Small intestine (tissue), 7 donors: ENCODE results near the gene BDKRB2. TPM values are rescaled to one million over a fixed set of nuclear protein-coding genes. Genes with fewer than 3 reads are reported as not detected.

Source experiments
- DNase-seq, 2 donors: peaks; one replicate each; pipeline versions ENCODE4 v3.0.0 to v3.0.0-alpha.2; 2013
- FAIRE-seq: peaks from 2 replicates; lab custom pipeline; 2012; peaks lifted over from hg19 to GRCh38; lab: Jason Lieb, UNC
- H3K27ac ChIP-seq, 3 donors: one replicate each; pipeline ENCODE4 v1.5.1; 2013; ENCODE audit warnings: low read length in 2 of 3, mild to moderate bottlenecking in 2 of 3, control low read depth in 1 of 3, inconsistent platforms in 1 of 3, low read depth in 1 of 3, moderate library complexity in 1 of 3
- H3K27me3 ChIP-seq, 3 donors: one replicate each; pipeline ENCODE4 v1.6.1; 2013; ENCODE audit warnings: low read length in 3 of 3, inconsistent platforms in 1 of 3; ENCODE audit not compliant: control insufficient read depth in 3 of 3, insufficient read depth in 3 of 3
- H3K36me3 ChIP-seq, 3 donors: one replicate each; pipeline ENCODE4 v1.6.1; 2013; ENCODE audit warnings: low read length in 3 of 3, inconsistent platforms in 1 of 3, low read depth in 1 of 3, mild to moderate bottlenecking in 1 of 3, moderate library complexity in 1 of 3; ENCODE audit not compliant: control insufficient read depth in 3 of 3, insufficient read depth in 2 of 3
- H3K4me1 ChIP-seq, 3 donors: one replicate each; pipeline ENCODE4 v1.6.1; 2013; ENCODE audit warnings: low read length in 2 of 3, inconsistent platforms in 1 of 3, low read depth in 1 of 3, mild to moderate bottlenecking in 1 of 3, moderate library complexity in 1 of 3; ENCODE audit not compliant: control insufficient read depth in 3 of 3, insufficient read depth in 2 of 3
- H3K4me3 ChIP-seq, 3 donors: one replicate each; pipeline ENCODE4 v1.5.1; 2013; ENCODE audit warnings: low read length in 3 of 3, control low read depth in 1 of 3, inconsistent platforms in 1 of 3, low read depth in 1 of 3, mild to moderate bottlenecking in 1 of 3, moderate library complexity in 1 of 3
- H3K9me3 ChIP-seq, 2 donors: one replicate each; pipeline ENCODE4 v1.6.1; 2013; ENCODE audit warnings: low read depth in 1 of 2, low read length in 1 of 2; ENCODE audit not compliant: control insufficient read depth in 2 of 2, insufficient read depth in 1 of 2
- WGBS, 3 donors: extraction: QIAGEN DNeasy Blood & Tissue Kit; methylation state at CpG; one replicate each; pipeline ENCODE4 v1.1.7; 2013; 5-methylcytosine and 5-hydroxymethylcytosine counted together
- polyA plus RNA-seq, 4 donors: library from polyadenylated mRNA; stranded (reverse) in 3 of 4; unstranded in 1 of 4; fragments of 200-250 nt in 3 of 4; fragments of 120-200 nt in 1 of 4; gene quantifications; one replicate each; pipeline versions ENCODE4 v1.2.1 to v1.2.3, GENCODE V29; 2013
- donor health status: healthy with polysubstance abuse.
- donor health status: control.
- donor health status: control.
- donor health status: Bipolar disorder and iron deficiency.
- donor health status: healthy.

The BDKRB2 gene
- polyA plus RNA-seq, 4 donors, result 1.3 to 8.2 (median 5.9) TPM

DNA sequence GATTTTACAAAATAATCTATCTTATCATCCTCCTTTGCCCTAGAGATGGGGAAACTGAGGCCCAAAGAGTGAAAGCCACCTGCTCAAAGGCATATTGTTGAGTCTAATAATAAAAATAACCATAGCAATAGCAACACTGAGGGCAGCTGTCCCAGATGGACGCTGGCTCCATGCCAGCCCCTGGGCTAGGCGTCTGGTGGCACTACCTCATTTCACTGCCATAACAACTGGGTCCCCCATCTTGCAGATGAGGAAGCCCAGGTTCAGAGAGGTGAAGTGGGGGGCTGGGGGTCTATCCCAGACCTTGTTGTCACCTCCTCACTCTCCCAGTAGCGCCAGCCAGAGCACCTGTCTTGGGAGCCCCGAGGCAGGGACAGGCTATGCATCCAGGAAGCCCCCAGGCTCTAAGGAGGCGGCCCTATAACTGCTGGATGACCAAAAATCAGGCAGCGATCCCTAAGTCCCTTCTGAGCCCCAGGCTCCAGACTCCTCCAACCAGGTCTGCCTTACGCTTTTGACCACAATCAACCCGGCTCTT is 12.8 kb downstream of the BDKRB2 start:
- peaks cover 0 to 20% (median 0%) of the 10 kb centered on the region in 3 donors for H3K36me3 ChIP-seq
- H3K27ac ChIP-seq, result no peak overlapping the region
- peaks cover 0 to 9% (median 0%) of the 10 kb centered on the region in 3 donors for H3K4me1 ChIP-seq
- peaks cover 0 to 3% of the 10 kb centered on the region in 2 donors for H3K9me3 ChIP-seq
- H3K4me3 ChIP-seq, result no peak overlapping the region
- DNase-seq, result no peak
- no peak for FAIRE-seq
- 76 to 83% (median 82%) methylated on average over 8 of the region's 8 CpGs for WGBS, 3 donors
- H3K27me3 ChIP-seq, result no peaks in the 10 kb centered on the region

DNA sequence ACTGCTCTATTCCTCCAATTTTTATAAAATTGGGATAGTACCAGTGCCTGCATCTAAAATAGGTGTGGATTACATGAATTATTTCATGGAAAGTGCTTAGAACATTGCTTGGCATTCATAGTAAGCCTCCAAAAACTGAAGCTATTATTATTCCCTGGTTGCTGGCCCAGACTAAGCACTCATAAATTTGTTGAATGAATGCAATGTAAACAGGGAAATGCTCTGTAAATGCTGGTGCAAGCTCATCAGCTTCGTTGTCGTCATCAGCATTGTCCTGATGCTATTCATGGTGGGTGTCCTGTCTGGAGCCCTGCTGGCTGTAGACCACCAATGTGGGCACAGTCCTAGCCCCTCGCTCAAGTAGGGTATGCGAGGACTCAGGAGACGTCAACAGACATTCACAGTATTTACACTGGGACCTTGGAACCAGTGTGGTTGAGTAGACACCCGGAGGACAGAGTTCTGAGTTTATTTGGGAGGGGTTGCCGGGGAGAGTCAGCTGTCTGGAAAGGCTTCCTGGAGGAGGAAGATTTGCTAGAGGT is 16.5 kb downstream of the BDKRB2 start:
- Histone ChIP-seq H3K27me3 (no peaks in the 10 kb centered on the region), H3K27ac (peak overlapping the region in 1 of 3 donors; percentile 45), H3K4me1 (peaks cover 0 to 29% (median 3%) of the 10 kb centered on the region in 3 donors), H3K4me3 (no peak overlapping the region), H3K36me3 (peaks cover 0 to 18% (median 0%) of the 10 kb centered on the region in 3 donors), H3K9me3 (no peaks in the 10 kb centered on the region)
- WGBS, 3 donors, result 65 to 71% (median 70%) methylated on average over 7 of the region's 7 CpGs
- FAIRE-seq (no peak), DNase-seq (no peak)

DNA sequence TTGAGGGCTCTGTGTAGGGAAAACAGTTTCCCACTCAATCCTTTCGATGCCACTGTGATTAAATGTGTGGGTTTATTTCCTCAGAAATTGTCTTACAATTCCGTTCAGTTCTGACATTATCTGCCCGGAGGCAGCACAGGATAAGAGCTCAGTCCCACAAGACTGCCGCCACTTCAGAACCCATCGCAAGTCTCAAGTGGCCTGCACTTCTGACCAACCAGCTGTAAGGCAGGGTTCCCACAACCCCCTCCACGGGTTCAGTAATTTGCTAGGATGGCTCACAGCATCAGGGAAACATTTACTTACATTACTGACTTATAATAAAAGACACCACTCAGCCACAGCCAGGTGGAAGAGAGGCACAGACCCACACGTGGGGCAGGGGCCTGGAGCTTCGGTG is 17.2 kb downstream of the BDKRB2 start:
- Histone ChIP-seq H3K4me1 (peaks cover 0 to 29% (median 3%) of the 10 kb centered on the region in 3 donors), H3K27ac (peak overlapping the region in 1 of 3 donors; percentile 45), H3K9me3 (no peaks in the 10 kb centered on the region), H3K27me3 (no peaks in the 10 kb centered on the region), H3K4me3 (no peak overlapping the region), H3K36me3 (peaks cover 0 to 20% (median 0%) of the 10 kb centered on the region in 3 donors)
- WGBS, 3 donors, result 76 to 84% (median 83%) methylated on average over 8 of the region's 8 CpGs
- no peak for FAIRE-seq
- no peak for DNase-seq

DNA sequence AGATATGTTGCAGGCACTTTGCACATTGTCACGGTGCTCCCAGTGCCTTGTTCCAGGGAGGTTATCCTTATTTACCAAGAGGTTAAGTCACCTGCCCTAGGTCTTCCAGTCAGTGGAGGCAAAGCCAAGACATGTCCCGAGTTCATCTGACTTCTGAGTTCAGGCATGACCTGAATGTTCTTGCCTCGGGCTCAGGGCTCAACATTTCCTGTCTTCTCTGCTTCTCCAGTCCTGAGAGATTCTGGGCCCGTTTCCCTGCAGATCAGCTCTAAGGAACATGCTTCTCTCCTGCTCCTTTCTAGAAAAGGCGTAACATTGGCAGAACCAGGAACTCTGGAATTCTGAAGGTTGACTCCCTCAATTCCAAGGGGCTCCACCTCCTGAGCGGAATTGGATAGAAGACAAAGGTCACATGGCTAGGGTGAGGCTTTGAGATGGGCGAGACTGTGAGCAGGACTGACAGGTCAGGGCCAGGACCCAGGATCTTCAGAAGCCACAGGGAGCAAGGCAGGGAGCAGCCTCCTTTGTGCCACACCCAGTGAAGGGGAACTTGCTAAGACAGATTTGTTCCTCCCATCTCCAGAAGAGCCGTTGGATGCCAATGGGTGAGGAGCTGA is 19.9 kb downstream of the BDKRB2 start:
- H3K27ac ChIP-seq, result peak overlapping the region in 1 of 3 donors; percentile 52
- no peak overlapping the region for H3K4me3 ChIP-seq
- FAIRE-seq, result no peak

DNA sequence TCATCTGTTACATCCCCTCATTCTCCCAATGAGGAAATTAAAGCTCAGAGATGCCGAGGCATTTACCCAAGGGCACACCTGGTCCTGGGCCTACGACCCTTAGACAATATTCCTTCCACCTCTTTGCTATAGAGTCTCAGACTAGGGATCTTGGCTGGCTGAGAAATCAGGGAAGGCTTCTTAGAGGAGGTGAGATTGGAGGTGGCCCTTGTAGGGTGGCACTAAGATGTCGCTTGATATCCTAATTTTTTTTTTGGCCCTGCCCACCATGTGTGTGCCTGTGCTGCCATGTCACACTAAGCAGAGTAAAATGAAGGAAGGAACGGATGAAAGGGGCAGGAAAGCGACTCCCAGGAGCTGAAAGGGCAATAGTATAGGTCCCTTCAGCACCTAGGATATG is 20.6 kb downstream of the BDKRB2 start:
- no peak overlapping the region for H3K4me3 ChIP-seq
- no peaks in the 10 kb centered on the region for H3K27me3 ChIP-seq
- peak overlapping the region in 2 of 3 donors; percentile 47 to 52 for H3K27ac ChIP-seq
- peaks cover 0 to 14% of the 10 kb centered on the region in 2 donors for H3K9me3 ChIP-seq
- FAIRE-seq (no peak), DNase-seq (no peak)
- peaks cover 0 to 30% (median 0%) of the 10 kb centered on the region in 3 donors for H3K36me3 ChIP-seq
- WGBS, 3 donors, result 75 to 89% (median 86%) methylated on average over 5 of the region's 5 CpGs
- H3K4me1 ChIP-seq, result peaks cover 0 to 21% (median 3%) of the 10 kb centered on the region in 3 donors

More for the DNA sequence above, 19.9 kb downstream of the BDKRB2 start:
- peaks cover 0 to 27% (median 3%) of the 10 kb centered on the region in 3 donors for H3K4me1 ChIP-seq
- H3K27me3 ChIP-seq, result no peaks in the 10 kb centered on the region
- WGBS, 3 donors, result 60 to 69% (median 67%) methylated on average over 8 of the region's 8 CpGs
- H3K36me3 ChIP-seq, result peaks cover 0 to 30% (median 0%) of the 10 kb centered on the region in 3 donors
- peaks cover 0 to 14% of the 10 kb centered on the region in 2 donors for H3K9me3 ChIP-seq
- peak in 1 of 2 donors; percentile 79 for DNase-seq

DNA sequence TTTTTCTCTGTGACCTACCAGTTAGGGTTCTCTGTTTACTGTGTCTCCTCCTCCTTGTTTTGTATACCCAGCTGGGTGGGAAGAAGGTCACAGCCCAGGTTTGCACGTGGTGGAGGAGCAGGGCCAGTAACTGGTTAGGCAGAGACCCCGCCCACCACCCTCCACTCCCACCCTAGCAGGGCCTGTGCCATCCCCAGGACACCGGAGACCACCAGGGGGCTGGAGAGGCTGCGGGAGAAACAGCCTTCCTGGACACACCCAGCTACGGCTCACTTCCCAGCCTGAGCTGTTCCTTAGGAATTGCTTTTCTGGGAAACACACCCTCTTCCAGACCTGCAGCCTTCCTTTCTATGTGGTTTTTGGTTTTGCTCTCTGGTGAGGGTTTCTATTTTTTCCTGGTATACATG is 21.1 kb downstream of the BDKRB2 start:
- no peak for FAIRE-seq
- peaks cover 0 to 30% (median 0%) of the 10 kb centered on the region in 3 donors for H3K36me3 ChIP-seq
- WGBS, 3 donors, result 16 to 34% (median 26%) methylated on average over 5 of the region's 5 CpGs
- H3K27ac ChIP-seq, result peak overlapping the region in 2 of 3 donors; percentile 47 to 52
- H3K4me3 ChIP-seq, result no peak overlapping the region
- peak; percentile 25 to 65 for DNase-seq
- peaks cover 0 to 14% of the 10 kb centered on the region in 2 donors for H3K9me3 ChIP-seq
- no peaks in the 10 kb centered on the region for H3K27me3 ChIP-seq
- H3K4me1 ChIP-seq, result peaks cover 0 to 20% (median 3%) of the 10 kb centered on the region in 3 donors

DNA sequence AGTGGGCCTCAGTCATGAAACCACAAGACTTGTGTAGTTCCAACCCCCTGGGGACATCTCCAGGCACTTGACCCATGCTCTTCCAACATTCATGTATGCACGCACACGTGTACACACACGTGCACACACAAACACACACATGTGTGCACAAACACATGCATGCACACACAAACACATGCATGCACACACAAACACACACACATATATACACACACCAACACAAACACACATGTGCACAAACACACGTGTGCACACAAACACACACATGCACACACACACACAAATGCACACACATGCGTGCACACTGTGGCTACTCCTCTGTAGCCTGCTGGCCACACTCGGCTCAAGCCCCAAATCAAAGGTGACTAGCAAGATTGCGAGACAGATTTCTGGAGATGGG is 22.8 kb downstream of the BDKRB2 start:
- H3K4me3 ChIP-seq, result no peak overlapping the region
- 87 to 96% (median 92%) methylated on average over 7 of the region's 7 CpGs for WGBS, 3 donors
- no peak for FAIRE-seq
- H3K9me3 ChIP-seq, result peaks cover 0 to 14% of the 10 kb centered on the region in 2 donors
- no peak for DNase-seq
- H3K27me3 ChIP-seq, result no peaks in the 10 kb centered on the region
- no peak overlapping the region for H3K27ac ChIP-seq
- H3K36me3 ChIP-seq, result peaks cover 0 to 25% (median 0%) of the 10 kb centered on the region in 3 donors
- peaks cover 0 to 20% (median 3%) of the 10 kb centered on the region in 3 donors for H3K4me1 ChIP-seq

DNA sequence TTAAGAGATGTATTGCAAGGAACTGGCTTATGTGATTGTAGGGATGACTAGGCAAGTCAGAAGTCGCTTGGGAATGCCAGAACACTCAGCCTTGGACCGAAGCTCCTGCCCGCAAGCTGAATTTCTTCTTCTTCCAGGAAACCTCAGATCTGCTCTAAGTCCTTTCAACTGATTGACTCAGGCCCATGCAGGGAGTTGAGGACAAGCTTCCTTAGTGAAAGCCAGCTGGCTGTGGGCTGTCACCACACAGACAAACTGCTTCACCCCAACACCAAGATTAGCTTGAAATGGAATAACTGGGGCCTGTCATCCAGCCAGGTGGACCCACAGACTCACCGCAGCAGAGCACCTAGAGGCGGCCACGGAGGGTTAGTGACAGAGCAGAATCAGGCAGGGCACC is 24.7 kb downstream of the BDKRB2 start:
- Histone ChIP-seq H3K27ac (no peak overlapping the region), H3K4me1 (peaks cover 0 to 24% (median 3%) of the 10 kb centered on the region in 3 donors), H3K36me3 (peaks cover 0 to 29% (median 0%) of the 10 kb centered on the region in 3 donors), H3K9me3 (peaks cover 0 to 14% of the 10 kb centered on the region in 2 donors), H3K27me3 (no peaks in the 10 kb centered on the region), H3K4me3 (no peak overlapping the region)
- FAIRE-seq (no peak), DNase-seq (no peak)
- 86 to 91% (median 91%) methylated on average over 6 of the region's 6 CpGs for WGBS, 3 donors
